Neural progenitor cell (in vitro differentiated cells): ENCODE data around the gene DIS3L2.

Experiments used
- CTCF ChIP-seq: fragments of 200-600 bp; sonication (generic); IDR thresholded peaks from 2 replicates; pipeline ENCODE4 v1.5.1; 2017; ENCODE audit warnings: antibody characterized with exemption, mild to moderate bottlenecking
- EZH2 ChIP-seq: fragments of 200-600 bp; sonication (generic); IDR thresholded peaks from 2 replicates; pipeline ENCODE4 v1.6.1; 2017; ENCODE audit warnings: antibody characterized with exemption, mild to moderate bottlenecking, moderate library complexity
- EZH2phosphoT487 ChIP-seq: fragments of 200-600 bp; sonication (generic); IDR thresholded peaks from 2 replicates; pipeline ENCODE4 v1.6.1; 2017; ENCODE audit warnings: antibody characterized with exemption

GRCh38 chr2:232375164-232375563 lies 413.7 kb downstream of the DIS3L2 start:
- TF ChIP-seq CTCF, result no peak
- no peak for TF ChIP-seq EZH2
- no peak for TF ChIP-seq EZH2phosphoT487
